ENCODE data around the gene UNC5A.

The UNC5A gene

DNA sequence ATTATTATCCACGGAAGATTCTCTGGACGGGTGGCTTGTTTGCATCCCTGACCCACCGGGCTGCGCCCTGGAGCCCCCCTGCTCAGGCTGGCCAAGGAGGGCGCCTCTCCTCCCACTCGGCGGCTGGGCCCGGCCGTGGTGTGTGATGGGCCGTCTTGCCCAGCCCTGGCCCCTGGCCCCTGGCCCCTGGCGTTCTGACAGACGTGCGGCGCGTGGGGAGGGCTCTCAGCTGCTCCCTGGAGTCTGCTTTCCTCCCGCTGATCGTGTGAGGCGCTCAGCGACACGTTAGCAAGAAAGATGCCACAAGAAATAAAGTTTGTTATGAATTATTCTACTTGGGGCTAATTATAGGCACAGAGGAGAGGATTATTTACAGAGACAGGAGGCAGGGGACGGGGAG is 33.3 kb downstream of the UNC5A start:
- ATAC-seq (ENCODE audit: insufficient read depth, low read depth) (no peak), DNase-seq (no peak)
- H3K9ac ChIP-seq (ENCODE audit: low read depth, low read length) = no peak overlapping the region
- H3K27me3 ChIP-seq (ENCODE audit: insufficient read depth, low read length, poor library complexity) = no peaks in the 10 kb centered on the region
- no peaks in the 10 kb centered on the region for H3K9me3 ChIP-seq (ENCODE audit: insufficient read depth, low read length, severe bottlenecking)
- H2AFZ ChIP-seq (ENCODE audit: low read depth, low read length) = no peak overlapping the region
- no peaks in the 10 kb centered on the region for H3K4me1 ChIP-seq (ENCODE audit: insufficient read depth, low read length)
- TF ChIP-seq EZH2 (IDR thresholded peaks at IDR 0.05; ENCODE audit: borderline replicate concordance, low read depth, low read length, severe bottlenecking) = no peak
- H3K79me2 ChIP-seq (ENCODE audit: insufficient read depth, low read length) = no peaks in the 10 kb centered on the region
- no peak overlapping the region for H3K27ac ChIP-seq (ENCODE audit: low read length)
- H3K4me2 ChIP-seq (ENCODE audit: insufficient read depth, low read length) = no peak overlapping the region
- no peak overlapping the region for H3K4me3 ChIP-seq (ENCODE audit: low read depth in 1 of 2, low read length in 2 of 2)
- H4K20me1 ChIP-seq (ENCODE audit: insufficient read depth, low read length) = peaks cover 31% of the 10 kb centered on the region
- no peaks in the 10 kb centered on the region for H3K36me3 ChIP-seq (ENCODE audit: insufficient read depth, low read length)

DNA sequence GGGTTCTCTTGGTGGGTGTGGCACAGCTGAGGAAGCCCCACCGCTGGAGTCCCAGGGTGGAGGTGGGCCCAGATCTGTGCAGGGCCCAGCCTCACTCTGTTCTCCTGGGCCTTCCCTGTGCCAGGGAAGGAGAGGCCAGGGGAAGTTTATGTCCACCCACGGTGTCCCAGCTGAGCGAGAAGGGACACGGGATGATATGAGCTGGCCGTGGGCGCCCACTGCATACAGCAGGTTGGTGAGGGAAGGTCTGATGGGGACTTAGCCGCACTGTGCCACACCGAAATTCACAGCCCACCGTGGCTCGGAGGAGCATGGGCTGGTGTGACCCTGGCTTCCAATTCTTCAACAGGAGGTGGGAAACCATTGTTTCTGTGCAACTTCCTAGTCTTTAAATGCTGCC is 33.9 kb downstream of the UNC5A start:
- H3K36me3 ChIP-seq (ENCODE audit: insufficient read depth, low read length) = no peaks in the 10 kb centered on the region

DNA sequence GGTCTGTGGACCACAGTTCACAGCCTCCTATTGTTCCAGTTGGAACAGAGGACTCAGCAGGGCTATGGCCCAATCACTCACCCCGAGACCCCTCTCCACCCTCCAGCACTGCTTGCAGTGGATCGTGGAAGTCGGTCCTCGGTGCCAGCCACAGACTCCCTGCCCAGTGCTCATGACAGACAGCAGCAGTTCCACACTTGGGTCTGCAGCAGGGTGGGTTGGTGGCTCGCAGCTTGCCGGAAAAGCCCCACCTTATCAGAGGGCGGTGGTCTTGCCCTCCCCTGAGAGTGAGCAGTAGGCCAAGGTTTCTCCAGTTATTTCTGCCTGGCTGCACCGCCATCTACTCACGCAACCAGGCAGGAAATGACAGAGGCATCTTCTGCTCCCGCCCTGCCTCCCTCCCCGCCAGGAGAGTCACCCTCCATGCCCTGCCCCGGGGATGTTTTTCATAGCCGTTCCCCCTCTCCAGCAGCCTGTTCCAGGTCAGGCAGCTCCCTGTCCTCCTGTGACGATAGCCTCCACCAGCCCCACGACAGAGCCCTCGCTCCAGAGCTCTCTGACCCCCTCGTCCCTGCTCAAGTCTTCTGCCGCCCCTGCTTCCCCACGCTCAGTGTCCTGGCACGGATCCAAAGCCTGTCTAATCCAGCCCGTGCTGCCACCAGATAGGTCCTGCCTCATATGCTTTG is 34.5 kb downstream of the UNC5A start:
- Histone ChIP-seq H3K27me3 (ENCODE audit: insufficient read depth, low read length, poor library complexity) (no peaks in the 10 kb centered on the region), H3K4me1 (ENCODE audit: insufficient read depth, low read length) (no peaks in the 10 kb centered on the region), H3K9ac (ENCODE audit: low read depth, low read length) (no peak overlapping the region), H3K27ac (ENCODE audit: low read length) (no peak overlapping the region), H3K79me2 (ENCODE audit: insufficient read depth, low read length) (no peaks in the 10 kb centered on the region), H2AFZ (ENCODE audit: low read depth, low read length) (no peak overlapping the region), H3K4me2 (ENCODE audit: insufficient read depth, low read length) (no peak overlapping the region), H3K4me3 (ENCODE audit: low read depth in 1 of 2, low read length in 2 of 2) (no peak overlapping the region), H4K20me1 (ENCODE audit: insufficient read depth, low read length) (peaks cover 22% of the 10 kb centered on the region), H3K36me3 (ENCODE audit: insufficient read depth, low read length) (no peaks in the 10 kb centered on the region), H3K9me3 (ENCODE audit: insufficient read depth, low read length, severe bottlenecking) (no peaks in the 10 kb centered on the region)
- TF ChIP-seq EZH2 (IDR thresholded peaks at IDR 0.05; ENCODE audit: borderline replicate concordance, low read depth, low read length, severe bottlenecking) = no peak
- TF ChIP-seq, protein P1, sequence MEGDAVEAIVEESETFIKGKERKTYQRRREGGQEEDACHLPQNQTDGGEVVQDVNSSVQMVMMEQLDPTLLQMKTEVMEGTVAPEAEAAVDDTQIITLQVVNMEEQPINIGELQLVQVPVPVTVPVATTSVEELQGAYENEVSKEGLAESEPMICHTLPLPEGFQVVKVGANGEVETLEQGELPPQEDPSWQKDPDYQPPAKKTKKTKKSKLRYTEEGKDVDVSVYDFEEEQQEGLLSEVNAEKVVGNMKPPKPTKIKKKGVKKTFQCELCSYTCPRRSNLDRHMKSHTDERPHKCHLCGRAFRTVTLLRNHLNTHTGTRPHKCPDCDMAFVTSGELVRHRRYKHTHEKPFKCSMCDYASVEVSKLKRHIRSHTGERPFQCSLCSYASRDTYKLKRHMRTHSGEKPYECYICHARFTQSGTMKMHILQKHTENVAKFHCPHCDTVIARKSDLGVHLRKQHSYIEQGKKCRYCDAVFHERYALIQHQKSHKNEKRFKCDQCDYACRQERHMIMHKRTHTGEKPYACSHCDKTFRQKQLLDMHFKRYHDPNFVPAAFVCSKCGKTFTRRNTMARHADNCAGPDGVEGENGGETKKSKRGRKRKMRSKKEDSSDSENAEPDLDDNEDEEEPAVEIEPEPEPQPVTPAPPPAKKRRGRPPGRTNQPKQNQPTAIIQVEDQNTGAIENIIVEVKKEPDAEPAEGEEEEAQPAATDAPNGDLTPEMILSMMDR (IDR thresholded peaks at IDR 0.05; ENCODE audit: borderline replicate concordance, extremely low read depth, low read length, poor library complexity, severe bottlenecking) = no peak
- no peak for ATAC-seq (ENCODE audit: insufficient read depth, low read depth)
- no peak for DNase-seq

More for the DNA sequence above, 33.9 kb downstream of the UNC5A start:
- H3K9me3 ChIP-seq (ENCODE audit: insufficient read depth, low read length, severe bottlenecking) = no peaks in the 10 kb centered on the region
- H3K4me3 ChIP-seq (ENCODE audit: low read depth in 1 of 2, low read length in 2 of 2) = no peak overlapping the region
- H3K4me1 ChIP-seq (ENCODE audit: insufficient read depth, low read length) = no peaks in the 10 kb centered on the region
- peaks cover 25% of the 10 kb centered on the region for H4K20me1 ChIP-seq (ENCODE audit: insufficient read depth, low read length)
- DNase-seq (no peak), ATAC-seq (ENCODE audit: insufficient read depth, low read depth) (no peak)
- no peak overlapping the region for H2AFZ ChIP-seq (ENCODE audit: low read depth, low read length)
- H3K27me3 ChIP-seq (ENCODE audit: insufficient read depth, low read length, poor library complexity) = no peaks in the 10 kb centered on the region
- H3K4me2 ChIP-seq (ENCODE audit: insufficient read depth, low read length) = no peak overlapping the region
- no peak overlapping the region for H3K27ac ChIP-seq (ENCODE audit: low read length)
- H3K9ac ChIP-seq (ENCODE audit: low read depth, low read length) = no peak overlapping the region
- TF ChIP-seq, protein P1 (IDR thresholded peaks at IDR 0.05; ENCODE audit: borderline replicate concordance, extremely low read depth, low read length, poor library complexity, severe bottlenecking) = no peak
- no peak for TF ChIP-seq EZH2 (IDR thresholded peaks at IDR 0.05; ENCODE audit: borderline replicate concordance, low read depth, low read length, severe bottlenecking)
- H3K79me2 ChIP-seq (ENCODE audit: insufficient read depth, low read length) = no peaks in the 10 kb centered on the region

DNA sequence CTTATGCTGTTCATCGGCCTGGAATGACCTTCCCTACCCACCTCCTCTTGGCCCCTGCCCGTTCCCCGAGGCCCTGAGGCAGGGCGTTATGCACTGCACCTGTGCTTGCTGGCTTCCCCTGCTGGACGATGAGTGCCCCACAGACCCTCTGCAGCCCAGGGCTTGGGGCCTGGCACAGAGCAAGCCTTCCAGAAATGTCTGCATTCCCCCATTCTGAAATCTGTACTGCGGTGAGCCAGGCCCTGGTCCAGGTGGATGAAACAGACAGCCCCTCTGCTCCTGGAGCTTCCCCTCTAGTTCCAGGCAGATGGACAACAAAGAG is 35.0 kb downstream of the UNC5A start:
- H2AFZ ChIP-seq (ENCODE audit: low read depth, low read length) = no peak overlapping the region
- H3K9ac ChIP-seq (ENCODE audit: low read depth, low read length) = no peak overlapping the region
- H3K27me3 ChIP-seq (ENCODE audit: insufficient read depth, low read length, poor library complexity) = no peaks in the 10 kb centered on the region

More for the DNA sequence above, 35.0 kb downstream of the UNC5A start:
- no peaks in the 10 kb centered on the region for H3K9me3 ChIP-seq (ENCODE audit: insufficient read depth, low read length, severe bottlenecking)
- H3K36me3 ChIP-seq (ENCODE audit: insufficient read depth, low read length) = no peaks in the 10 kb centered on the region
- DNase-seq = no peak
- no peaks in the 10 kb centered on the region for H3K4me1 ChIP-seq (ENCODE audit: insufficient read depth, low read length)
- no peak overlapping the region for H3K27ac ChIP-seq (ENCODE audit: low read length)
- no peak for TF ChIP-seq EZH2 (IDR thresholded peaks at IDR 0.05; ENCODE audit: borderline replicate concordance, low read depth, low read length, severe bottlenecking)
- TF ChIP-seq, protein P1 (IDR thresholded peaks at IDR 0.05; ENCODE audit: borderline replicate concordance, extremely low read depth, low read length, poor library complexity, severe bottlenecking) = no peak
- H3K4me2 ChIP-seq (ENCODE audit: insufficient read depth, low read length) = no peak overlapping the region
- H3K4me3 ChIP-seq (ENCODE audit: low read depth in 1 of 2, low read length in 2 of 2) = no peak overlapping the region
- peaks cover 22% of the 10 kb centered on the region for H4K20me1 ChIP-seq (ENCODE audit: insufficient read depth, low read length)
- no peaks in the 10 kb centered on the region for H3K79me2 ChIP-seq (ENCODE audit: insufficient read depth, low read length)
- no peak for ATAC-seq (ENCODE audit: insufficient read depth, low read depth)
